ENCODE data around the gene CHID1.

DNA sequence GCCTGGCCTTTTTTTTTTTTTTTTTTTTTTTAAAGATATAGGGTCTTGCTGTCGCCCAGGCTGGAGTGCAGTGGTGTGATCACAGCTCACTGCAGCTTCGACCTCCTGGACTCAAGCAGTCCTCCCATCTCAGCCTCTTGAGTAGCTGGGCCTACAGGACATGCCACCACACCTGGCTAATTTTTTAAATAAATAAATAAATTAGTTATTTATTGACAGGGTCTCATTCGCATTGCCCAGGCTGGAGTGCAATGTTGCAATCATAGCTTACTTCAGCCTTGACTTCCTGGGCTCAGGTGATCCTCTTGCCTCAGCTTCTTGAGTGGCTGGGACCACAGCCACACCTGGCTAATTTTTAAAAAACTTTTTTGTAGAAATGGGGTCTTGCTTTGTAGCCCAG is 25.6 kb upstream of the CHID1 start:
- TF ChIP-seq POLR2AphosphoS5 (IDR thresholded peaks at IDR 0.05; ENCODE audit: low read depth, low read length) (no peak), POLR2A (IDR thresholded peaks at IDR 0.05; ENCODE audit: low read depth, low read length) (no peak), TAF1 (IDR thresholded peaks at IDR 0.05; ENCODE audit: borderline replicate concordance, low read depth, low read length) (no peak)

Measured in GM12892 (cell line).